ENCODE measurements around the gene C9orf85.

- TF ChIP-seq POLR2AphosphoS5 (IDR thresholded peaks at IDR 0.05; ENCODE audit: low read depth, low read length) (no peak), TAF1 (IDR thresholded peaks at IDR 0.05; ENCODE audit: borderline replicate concordance, low read depth, low read length) (no peak)
These were observed 4.1 kb downstream of the C9orf85 start for GRCh38 chr9:71915495-71915894.
